ENCODE measurements around the gene CATSPERZ. TPM values are rescaled to one million over a fixed set of nuclear protein-coding genes. Genes with fewer than 3 reads are reported as not detected.

CATSPERZ gene
- total and polyA plus RNA-seq, 9 of the 15 experiments (the other 6 are each of a cell fraction or from before 2014, with no cell fraction given) = 0.86 to 8.5 (median 3.5) TPM

GRCh38 chr11:64341851-64342791 lies 42.0 kb downstream of the CATSPERZ start (continued):
- TF ChIP-seq PURB (CRISPR knock-in tag; IDR thresholded peaks at IDR 0.05; ENCODE audit: low read depth) (no peak), SMARCA5 (IDR thresholded peaks at IDR 0.05) (no peak), RCOR1 (IDR thresholded peaks at IDR 0.05; ENCODE audit: borderline replicate concordance in 1 of 2, low read depth in 2 of 2, low read length in 2 of 2) (peak in 1 of 2 experiments; percentile 52; a peak in 1 of 4 replicates), RBBP5 (IDR thresholded peaks at IDR 0.05; ENCODE audit: borderline replicate concordance, insufficient read depth, low read length, poor library complexity, severe bottlenecking) (peak; percentile 49), SLC30A9 (CRISPR knock-in tag; IDR thresholded peaks at IDR 0.05) (no peak), MITF (IDR thresholded peaks at IDR 0.05) (peak; percentile 43; the same call in 1 of the 2 replicates), BRCA1 (IDR thresholded peaks at IDR 0.05) (no peak), BRCA1 (CRISPR knock-in tag; IDR thresholded peaks at IDR 0.05) (no peak), ZNF445 (CRISPR knock-in tag; IDR thresholded peaks at IDR 0.05; ENCODE audit: low read depth) (no peak), SRSF3 (IDR thresholded peaks at IDR 0.05; ENCODE audit: insufficient read depth, low read length) (no peak), RNF2 (IDR thresholded peaks at IDR 0.05) (peak; percentile 34; the same call in 1 of the 2 replicates), ZFX (CRISPR knock-in tag; IDR thresholded peaks at IDR 0.05) (peak; percentile 99), CTBP1 (IDR thresholded peaks at IDR 0.05; ENCODE audit: borderline replicate concordance) (peak; percentile 87), ZNF175 (CRISPR knock-in tag; IDR thresholded peaks at IDR 0.05; ENCODE audit: low read depth) (0 out of 2 replicates have a peak, but pooled peaks have one; percentile 30), NRF1 (conservative IDR thresholded peaks at IDR 0.05 in 1 of 2, IDR thresholded peaks at IDR 0.05 in 1 of 2) (peak; percentile 80 to 84), POLR2A (conservative IDR thresholded peaks at IDR 0.05) (peak; percentile 66), MAFF (IDR thresholded peaks at IDR 0.05; ENCODE audit: low read length) (no peak), RBM25 (IDR thresholded peaks at IDR 0.05; ENCODE audit: low read depth, low read length, severe bottlenecking) (peak; percentile 8)
- TF ChIP-seq, protein P1, sequence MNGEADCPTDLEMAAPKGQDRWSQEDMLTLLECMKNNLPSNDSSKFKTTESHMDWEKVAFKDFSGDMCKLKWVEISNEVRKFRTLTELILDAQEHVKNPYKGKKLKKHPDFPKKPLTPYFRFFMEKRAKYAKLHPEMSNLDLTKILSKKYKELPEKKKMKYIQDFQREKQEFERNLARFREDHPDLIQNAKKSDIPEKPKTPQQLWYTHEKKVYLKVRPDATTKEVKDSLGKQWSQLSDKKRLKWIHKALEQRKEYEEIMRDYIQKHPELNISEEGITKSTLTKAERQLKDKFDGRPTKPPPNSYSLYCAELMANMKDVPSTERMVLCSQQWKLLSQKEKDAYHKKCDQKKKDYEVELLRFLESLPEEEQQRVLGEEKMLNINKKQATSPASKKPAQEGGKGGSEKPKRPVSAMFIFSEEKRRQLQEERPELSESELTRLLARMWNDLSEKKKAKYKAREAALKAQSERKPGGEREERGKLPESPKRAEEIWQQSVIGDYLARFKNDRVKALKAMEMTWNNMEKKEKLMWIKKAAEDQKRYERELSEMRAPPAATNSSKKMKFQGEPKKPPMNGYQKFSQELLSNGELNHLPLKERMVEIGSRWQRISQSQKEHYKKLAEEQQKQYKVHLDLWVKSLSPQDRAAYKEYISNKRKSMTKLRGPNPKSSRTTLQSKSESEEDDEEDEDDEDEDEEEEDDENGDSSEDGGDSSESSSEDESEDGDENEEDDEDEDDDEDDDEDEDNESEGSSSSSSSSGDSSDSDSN (IDR thresholded peaks at IDR 0.05; ENCODE audit: borderline replicate concordance in 1 of 2, low read depth in 2 of 2, low read length in 2 of 2) = peak; percentile 92 to 99
- TF ChIP-seq, protein P2, sequence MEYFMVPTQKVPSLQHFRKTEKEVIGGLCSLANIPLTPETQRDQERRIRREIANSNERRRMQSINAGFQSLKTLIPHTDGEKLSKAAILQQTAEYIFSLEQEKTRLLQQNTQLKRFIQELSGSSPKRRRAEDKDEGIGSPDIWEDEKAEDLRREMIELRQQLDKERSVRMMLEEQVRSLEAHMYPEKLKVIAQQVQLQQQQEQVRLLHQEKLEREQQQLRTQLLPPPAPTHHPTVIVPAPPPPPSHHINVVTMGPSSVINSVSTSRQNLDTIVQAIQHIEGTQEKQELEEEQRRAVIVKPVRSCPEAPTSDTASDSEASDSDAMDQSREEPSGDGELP (CRISPR knock-in tag; IDR thresholded peaks at IDR 0.05; ENCODE audit: borderline replicate concordance) = peak; percentile 99
